A549 treated with RU486 at 1 μM for 4 hours (cell line): ENCODE results near the gene PAPLN. TPM values are rescaled to one million over a fixed set of nuclear protein-coding genes. Genes with fewer than 3 reads are reported as not detected.

Experiments
- total RNA-seq: library from RNA; stranded (reverse); fragments of 200-300 nt; extraction: Qiagen RNA extraction; gene quantifications from 5 replicates; pipeline ENCODE4 v1.2.3, GENCODE V29; 2022; ENCODE audit warnings: low read depth

The PAPLN gene
- 5.3 to 8.8 TPM (median 8.4 TPM) in 5 replicates for total RNA-seq

DNA sequence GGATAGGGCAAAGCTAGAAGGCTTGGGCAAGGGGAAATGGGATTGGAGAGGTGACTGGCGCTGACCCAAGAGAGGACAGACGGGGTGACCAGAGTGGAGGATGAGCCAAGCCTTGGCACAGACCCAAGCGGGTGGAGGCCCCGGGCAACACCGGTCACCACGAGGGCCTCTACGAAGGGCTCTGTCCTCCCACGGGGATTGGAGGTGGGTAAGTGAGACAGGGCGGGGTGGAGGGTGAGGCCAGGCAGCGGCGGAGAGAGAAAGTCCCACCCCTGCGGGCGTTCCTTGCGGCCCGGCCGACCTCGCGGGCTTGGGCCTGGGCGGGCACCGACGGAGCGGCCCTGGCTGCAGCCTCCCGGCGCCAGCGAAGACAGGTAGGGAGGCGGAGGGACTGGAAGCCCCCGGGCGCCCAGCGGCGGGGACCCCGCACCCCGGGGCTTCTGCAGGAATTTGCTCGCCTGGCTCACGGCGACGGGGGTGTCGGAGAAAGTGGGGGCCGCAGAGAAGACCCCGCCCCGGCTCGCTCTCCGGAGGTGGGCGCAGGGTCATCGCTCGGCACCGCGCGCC lies at the start of gene PAPLN:
Gene PAPLN, plus strand, starts transcription at position 288 of the 567 bp plus-strand sequence. CDS start 2,273 bp downstream, outside the sequence.

Other genes starting within 250 kb of the PAPLN start
- gene ZFYVE1, start 210.4 kb upstream of the PAPLN start, total RNA-seq = 9.0 to 10.7 TPM (median 9.4 TPM) in 5 replicates
- gene RBM25, start 179.0 kb upstream of the PAPLN start, total RNA-seq = 54.2 to 77.0 TPM (median 60.8 TPM) in 5 replicates
- 48.8 to 73.6 TPM (median 61.8 TPM) in 5 replicates for gene PSEN1, start 101.0 kb upstream of the PAPLN start, total RNA-seq
- gene NUMB, start 221.0 kb downstream of the PAPLN start, total RNA-seq = 33.4 to 41.9 TPM (median 37.6 TPM) in 5 replicates